LHCN-M2 (cell line): ENCODE data around the gene SVIL. TPM values are rescaled to one million over a fixed set of nuclear protein-coding genes. Genes with fewer than 3 reads are reported as not detected.
"Not testable (repeated sequence)": the region's sequence is repeated elsewhere in the genome, so short reads cannot be mapped to it uniquely, and the experiment has no call there.

Experiments
- DNase-seq: peaks from one replicate; pipeline ENCODE4 v3.0.0-alpha.2; 2012; ENCODE audit warnings: low read depth
- total RNA-seq: library from RNA; depleted of rRNA; stranded (reverse); fragments of >200 nt; gene quantifications from 2 replicates; pipeline ENCODE4 v1.2.3, GENCODE V29; 2014

The SVIL gene
- total RNA-seq, 1 experiment from 2014 or later = 3.7 TPM

GRCh38 chr10:29488471-29488870, 146.3 kb downstream of the SVIL start:
- DNase-seq = peak; percentile 39

DNA sequence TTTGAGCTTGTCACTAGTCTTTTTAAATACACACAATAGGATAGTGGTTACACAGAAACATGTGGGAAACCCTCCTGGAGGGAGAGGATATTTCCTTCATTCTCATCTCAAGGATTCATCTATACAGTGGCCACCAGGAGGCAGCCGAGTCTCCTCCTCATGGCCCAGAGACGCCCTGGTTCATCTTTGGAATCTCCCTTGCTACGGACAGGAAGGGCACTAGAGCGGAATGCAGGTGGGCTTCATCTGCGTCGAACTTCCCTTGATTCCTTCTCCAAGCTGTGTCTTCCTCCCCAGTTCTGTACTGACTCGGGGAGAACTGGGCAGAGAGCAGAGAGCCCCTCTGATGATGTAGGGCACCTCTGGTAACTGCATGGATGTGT, 146.9 kb downstream of the SVIL start:
- DNase-seq = not testable (repeated sequence)

DNA sequence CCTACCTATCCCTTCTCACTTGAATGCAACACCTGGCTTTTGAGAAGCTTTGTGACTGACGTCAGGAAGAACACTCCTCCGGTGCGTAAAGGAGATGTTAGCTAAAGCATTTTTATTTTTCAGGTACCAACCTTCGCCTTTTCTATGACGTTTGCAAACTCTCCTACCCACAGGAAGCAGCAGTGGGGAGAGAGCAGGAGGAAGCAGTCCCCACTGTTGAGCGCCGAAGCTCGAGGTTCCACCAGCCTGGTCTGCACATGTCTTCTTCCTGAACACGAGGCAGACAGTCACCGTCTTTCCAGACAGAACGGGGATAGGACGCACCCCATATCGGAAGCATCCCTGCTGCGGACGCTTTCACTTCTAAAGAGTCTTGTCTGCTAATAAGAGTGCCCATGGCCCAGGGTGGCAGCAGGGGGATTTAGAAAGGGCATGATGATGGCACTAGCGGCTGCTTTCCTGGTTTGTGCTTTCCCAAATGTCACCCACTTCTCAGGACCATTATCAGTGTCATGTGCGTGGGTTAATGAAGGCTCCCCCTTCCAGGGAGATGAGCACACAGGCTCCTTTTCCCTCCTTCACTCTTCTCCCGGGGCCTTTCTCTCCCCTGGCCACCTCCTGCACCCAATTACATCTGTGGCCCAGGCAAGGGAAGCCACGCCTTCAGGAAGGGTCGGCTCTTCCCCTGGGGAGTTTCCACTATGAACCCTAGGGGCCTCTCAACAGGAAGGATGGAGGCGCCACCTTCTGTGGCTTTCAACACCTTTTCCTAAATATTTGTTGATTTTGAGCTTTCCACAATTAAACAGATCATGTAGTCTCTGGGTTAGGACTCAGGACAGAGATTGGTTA, 147.5 kb downstream of the SVIL start:
- DNase-seq = not testable (repeated sequence)

- no peak for DNase-seq
Measured at GRCh38 chr10:29486433-29486832, 148.3 kb downstream of the SVIL start.

DNA sequence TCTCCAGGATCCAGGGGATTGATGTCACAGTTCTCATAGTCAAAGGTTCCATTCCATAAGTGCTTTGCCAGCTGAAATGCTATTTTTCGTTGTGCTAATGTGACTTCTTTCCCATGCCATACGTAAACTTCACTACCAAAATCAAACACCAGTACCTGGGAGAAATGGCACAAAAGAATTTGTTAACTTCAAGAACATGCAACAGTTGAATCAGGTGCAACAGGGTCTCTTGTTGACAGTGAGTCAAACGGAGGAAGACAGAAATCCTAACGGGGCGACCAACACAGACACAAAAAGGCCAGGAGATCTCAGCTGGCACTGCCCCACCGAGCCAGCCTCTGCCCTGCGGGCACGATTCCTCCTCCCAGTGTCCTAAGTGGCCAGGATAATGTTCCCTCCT, 150.1 kb downstream of the SVIL start:
- DNase-seq = not testable (repeated sequence)

DNA sequence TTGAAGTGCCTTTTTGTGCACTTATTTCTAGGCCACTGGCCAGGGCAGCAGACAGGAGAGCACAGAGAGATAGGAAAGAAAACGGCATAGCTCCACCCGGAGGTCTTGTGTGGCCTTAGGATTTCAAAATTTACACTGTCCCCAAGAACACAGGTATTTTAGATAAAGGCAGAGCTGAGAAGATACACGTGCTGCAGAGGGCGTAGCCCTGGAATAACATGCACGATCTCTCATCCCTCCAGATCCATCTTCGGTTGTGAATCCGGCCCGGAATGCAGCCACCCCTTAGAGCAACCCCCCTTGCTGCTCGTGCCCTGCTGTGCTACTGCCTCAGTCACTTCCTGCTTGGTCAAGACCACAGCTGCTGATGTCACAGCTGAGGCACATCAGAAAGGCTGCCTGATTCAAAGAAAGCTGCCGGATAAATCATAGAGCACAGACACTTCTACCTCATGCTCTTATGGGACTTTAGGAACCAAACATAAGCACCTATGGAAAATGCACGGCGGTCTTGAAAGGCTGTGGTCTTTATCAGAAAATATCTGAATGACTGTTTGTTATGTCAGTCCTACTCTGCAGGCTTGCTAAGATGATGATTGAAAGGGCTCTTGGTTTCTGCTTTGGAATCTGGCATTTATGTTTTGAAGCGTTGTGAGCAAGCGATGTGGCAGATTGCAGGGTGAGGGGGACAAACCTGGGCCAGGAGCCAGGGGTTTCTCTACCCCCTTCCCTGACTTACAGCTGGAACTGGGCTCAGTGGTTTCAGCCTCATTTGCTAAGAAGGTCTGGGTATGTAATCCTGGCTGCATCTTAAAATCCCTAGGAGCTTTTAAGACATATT, 152.0 kb downstream of the SVIL start:
- peak; percentile 76 for DNase-seq

GRCh38 chr10:29481906-29482440, 152.8 kb downstream of the SVIL start:
- no peak for DNase-seq

GRCh38 chr10:29479981-29480954, 154.5 kb downstream of the SVIL start:
- no peak for DNase-seq

GRCh38 chr10:29479081-29479925, 155.5 kb downstream of the SVIL start:
- DNase-seq = peak; percentile 77

DNA sequence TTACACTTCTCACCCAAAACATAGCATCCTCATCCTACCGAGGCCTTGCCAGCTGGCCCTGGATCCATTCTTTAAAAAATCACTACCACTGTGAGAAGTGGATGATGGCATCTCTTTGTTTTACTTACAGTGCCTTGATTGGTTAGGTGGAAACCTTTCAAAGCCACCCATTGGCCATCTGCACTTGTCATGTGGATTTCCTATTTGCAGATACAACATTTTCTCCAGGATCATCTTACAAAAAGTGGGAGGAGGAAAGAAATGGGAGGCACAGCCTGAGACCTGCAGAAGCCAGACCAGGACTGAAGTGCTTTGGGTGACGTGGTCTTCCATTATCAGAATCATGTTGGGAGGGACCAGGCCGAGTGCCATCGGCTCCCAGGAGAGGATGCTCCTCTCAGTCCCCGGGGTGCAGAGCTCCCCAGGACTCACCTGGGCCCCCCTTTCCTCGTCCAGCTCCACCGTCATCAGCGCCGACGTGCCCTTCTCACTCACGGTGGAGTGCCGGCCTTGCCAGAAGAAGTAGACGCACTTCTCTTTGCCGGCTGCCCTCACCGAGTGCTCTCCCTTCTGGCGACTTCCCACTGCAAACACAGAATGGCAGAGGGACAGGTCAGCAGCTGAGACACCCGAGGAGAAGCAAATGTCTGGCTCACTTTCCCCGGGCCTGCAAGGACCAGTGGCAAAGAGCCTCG, 161.2 kb downstream of the SVIL start:
- no peak for DNase-seq

DNA sequence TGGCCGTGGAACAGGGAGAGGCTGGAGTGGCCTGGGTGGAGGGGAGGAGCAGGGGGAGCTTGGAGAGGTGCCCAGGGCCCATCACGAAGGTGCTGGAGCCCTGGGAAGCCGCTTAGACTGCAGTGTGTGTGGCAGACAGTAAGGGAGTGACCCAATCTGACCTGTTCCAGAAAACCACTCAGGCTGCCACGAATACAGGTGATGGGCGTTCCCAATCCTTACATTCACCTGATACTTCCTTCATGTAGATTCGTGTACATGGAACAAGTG, 161.7 kb downstream of the SVIL start:
- no peak for DNase-seq

- DNase-seq = no peak
Measured at GRCh38 chr10:29472301-29473086, 162.3 kb downstream of the SVIL start.

- DNase-seq = peak; percentile 79
Measured at GRCh38 chr10:29471544-29471859, 163.3 kb downstream of the SVIL start.

DNA sequence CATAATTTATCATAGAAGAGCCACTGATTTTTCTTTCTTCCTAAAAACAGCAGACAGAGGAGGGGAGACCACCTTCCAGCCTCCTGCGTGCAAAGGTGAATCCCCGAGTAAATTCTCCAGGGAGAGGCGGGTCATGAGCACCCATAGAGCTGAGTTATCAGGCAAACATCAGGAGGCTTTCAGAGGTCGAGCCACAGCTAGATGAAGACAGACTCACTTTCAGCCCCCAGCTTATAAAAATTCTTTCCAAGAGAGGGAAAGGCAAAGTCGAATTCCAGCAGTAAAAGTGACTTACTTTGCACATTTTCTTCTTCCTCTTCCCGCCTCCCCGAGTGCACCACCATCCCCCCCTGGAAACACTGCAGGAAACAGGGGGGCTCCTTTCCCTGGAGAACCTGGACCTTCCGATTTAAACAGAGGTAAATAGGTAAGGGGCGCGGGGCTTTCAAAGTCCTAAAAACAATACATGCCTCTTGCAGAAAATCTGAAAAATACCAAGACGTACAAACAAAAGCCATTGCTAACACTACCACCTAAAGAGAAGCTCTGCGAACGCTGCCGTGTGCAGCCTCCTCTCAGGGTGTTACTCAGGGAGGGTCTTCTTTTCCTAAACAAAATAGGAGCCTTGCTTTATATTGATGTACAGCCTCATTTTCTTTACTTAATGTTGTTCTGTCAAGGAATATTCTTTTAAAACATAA, 163.8 kb downstream of the SVIL start:
- no peak for DNase-seq

DNA sequence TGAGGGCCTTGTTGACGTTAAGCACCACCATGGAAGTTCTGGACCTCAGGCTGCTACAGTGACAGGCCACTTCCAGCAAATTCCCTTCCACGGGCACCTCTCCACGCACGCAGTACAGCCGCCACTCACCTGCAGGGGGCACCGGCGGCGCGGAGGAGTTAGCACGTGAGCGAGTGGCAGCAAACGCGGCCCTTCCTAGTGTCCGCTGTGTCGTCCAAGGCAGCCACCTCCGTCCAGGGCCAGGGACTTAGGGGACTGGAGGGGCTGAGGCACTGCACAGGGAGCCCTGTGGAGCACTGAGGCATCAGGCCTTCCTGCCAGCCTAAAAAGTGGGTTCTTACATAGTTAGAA, 164.4 kb downstream of the SVIL start:
- DNase-seq = no peak

- DNase-seq = no peak
Measured at GRCh38 chr10:29469481-29470354, 165.1 kb downstream of the SVIL start.

DNA sequence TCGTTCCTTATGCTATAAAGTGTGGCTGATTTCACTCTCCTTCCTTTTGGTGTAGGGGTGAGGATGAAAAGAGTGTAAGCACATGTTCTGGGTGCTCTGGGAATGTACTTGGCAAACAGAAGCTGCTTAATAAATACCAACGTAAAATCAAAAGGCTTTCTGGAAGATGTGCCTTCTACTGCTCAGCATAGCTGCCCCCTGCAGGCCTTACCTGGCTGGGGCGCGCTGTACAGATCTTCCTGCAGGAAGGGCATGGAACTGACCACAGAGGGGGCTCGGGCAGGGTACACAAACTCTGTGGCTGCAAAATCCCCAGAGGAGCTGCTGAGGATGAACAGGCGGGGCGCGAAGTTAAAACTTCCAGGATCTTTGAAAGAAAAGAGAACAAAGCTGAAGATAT, 169.4 kb downstream of the SVIL start:
- DNase-seq = no peak
